H1 (cell line): ENCODE data around the gene CCDC183. TPM values are rescaled to one million over a fixed set of nuclear protein-coding genes. Genes with fewer than 3 reads are reported as not detected.

Experiments
- CBX8 ChIP-seq: fragments of 300-800, 300-1000 bp; sonication (generic); IDR thresholded peaks from 2 replicates; pipeline ENCODE4 v1.7.1; 2016; ENCODE audit warnings: low read depth, low read length, borderline replicate concordance
- CTCF ChIP-seq, 3 experiments: IDR thresholded peaks; 1 replicate in 2 of 3; 2 replicates in 1 of 3; pipeline versions ENCODE4 v1.5.1 to v1.6.1; 2011; ENCODE audit warnings: low read length in 3 of 3, mild to moderate bottlenecking in 3 of 3, inconsistent platforms in 2 of 3, low read depth in 1 of 3, moderate library complexity in 1 of 3; ENCODE audit not compliant: insufficient read depth in 1 of 3; ENCODE audit errors: control extremely low read depth in 1 of 3
- EGR1 ChIP-seq: IDR thresholded peaks from 2 replicates; pipeline ENCODE4 v1.6.1; 2011; ENCODE audit warnings: low read depth, low read length, borderline replicate concordance
- FOSL1 ChIP-seq: IDR thresholded peaks from 2 replicates; pipeline ENCODE4 v1.6.1; 2011; ENCODE audit warnings: mild to moderate bottlenecking, low read depth, low read length, moderate library complexity; ENCODE audit not compliant: insufficient read depth
- GTF2F1 ChIP-seq: IDR thresholded peaks from 2 replicates; pipeline ENCODE4 v1.6.1; 2012; ENCODE audit warnings: low read depth, low read length, improper control_type of control experiment, borderline replicate concordance
- KDM4A ChIP-seq: IDR thresholded peaks from one replicate; pipeline ENCODE4 v1.7.1; 2012; ENCODE audit warnings: low read depth, mild to moderate bottlenecking, moderate library complexity, low read length, inconsistent platforms; ENCODE audit not compliant: severe bottlenecking
- NANOG ChIP-seq: IDR thresholded peaks from 2 replicates; pipeline ENCODE4 v1.6.1; 2011; ENCODE audit warnings: low read length, low read depth, mild to moderate bottlenecking, inconsistent platforms; ENCODE audit not compliant: insufficient read depth, poor library complexity, severe bottlenecking
- PHF8 ChIP-seq: fragments of 200-600 bp; sonication (generic); conservative IDR thresholded peaks from 2 replicates; pipeline ENCODE4 v1.7.1; 2012; ENCODE audit warnings: low read depth, mild to moderate bottlenecking, inconsistent platforms, low read length, moderate library complexity
- POLR2A ChIP-seq, 2 experiments: IDR thresholded peaks; 1 replicate in 1 of 2; 2 replicates in 1 of 2; pipeline ENCODE4 v1.6.1; 2011; ENCODE audit warnings: low read depth in 2 of 2, low read length in 2 of 2, mild to moderate bottlenecking in 2 of 2; ENCODE audit errors: control extremely low read depth in 1 of 2
- RNF2 ChIP-seq: fragments of 200-900, 300-1000 bp; sonication (generic); IDR thresholded peaks from 2 replicates; pipeline ENCODE4 v1.7.1; 2016; ENCODE audit warnings: borderline replicate concordance, low read depth, mild to moderate bottlenecking, antibody characterized with exemption, low read length; ENCODE audit not compliant: poor library complexity, severe bottlenecking; ENCODE audit errors: missing control alignments
- RXRA ChIP-seq: IDR thresholded peaks from 2 replicates; pipeline ENCODE4 v1.6.1; 2011; ENCODE audit warnings: low read depth, mild to moderate bottlenecking, low read length, moderate library complexity; ENCODE audit not compliant: insufficient read depth
- TAF1 ChIP-seq: IDR thresholded peaks from 2 replicates; pipeline ENCODE4 v1.6.1; 2011; ENCODE audit warnings: mild to moderate bottlenecking, low read depth, low read length
- TAF7 ChIP-seq: optimal IDR thresholded peaks from 2 replicates; pipeline ENCODE3; 2011; ENCODE audit warnings: low read depth, mild to moderate bottlenecking, inconsistent platforms, low read length, moderate library complexity, borderline replicate concordance
- USF2 ChIP-seq: IDR thresholded peaks from 2 replicates; pipeline ENCODE4 v1.6.1; 2011; ENCODE audit warnings: low read length, improper control_type of control experiment
- polyA plus RNA-seq, 7 experiments: library from polyadenylated mRNA; depleted of rRNA in 3 of 7; stranded (reverse) in 5 of 7; unstranded in 2 of 7; fragments of >200 nt in 5 of 7; fragments of 200-250 nt in 2 of 7; gene quantifications; 1 replicate in 5 of 7; 2 replicates in 1 of 7; 4 replicates in 1 of 7; pipeline versions ENCODE4 v1.2.1 to v1.2.3, GENCODE V29; 2011 to 2013; ENCODE audit warnings: missing spikeins in 2 of 7, mixed read lengths in 2 of 7
- total RNA-seq: library from RNA; stranded (reverse); fragmentation: NEBNext Ultra II Directional; extraction: Animal tissue kit (Norgen Biotek cat#: 25700); gene quantifications from 2 replicates; pipeline ENCODE4 v1.2.1, GENCODE V29; 2021

Gene CCDC183
- total and polyA plus RNA-seq, 2 of the 8 experiments (the other 6 are each of a cell fraction or from before 2014, with no cell fraction given): 0.51 to 1.6 TPM

GRCh38 chr9:136807281-136808074, 11.3 kb downstream of the CCDC183 start, which contains the start of gene RABL6 (continued):
- no peak for TF ChIP-seq GTF2F1
- TF ChIP-seq POLR2A (IDR thresholded peaks at IDR 0.05; ENCODE audit: control extremely low read depth in 1 of 2, low read depth in 2 of 2, low read length in 2 of 2): peak in 1 of 2 experiments; percentile 74; a peak in 2 of 3 replicates
- peak; percentile 10 for TF ChIP-seq RNF2
- no peak for TF ChIP-seq USF2
- peak; percentile 83; the same call in 1 of the 2 replicates for TF ChIP-seq TAF1
- TF ChIP-seq FOSL1: 0 out of 2 replicates have a peak, but pooled peaks have one; percentile 57
- TF ChIP-seq CTCF (IDR thresholded peaks at IDR 0.05; ENCODE audit: control extremely low read depth in 1 of 3, insufficient read depth in 1 of 3, low read depth in 1 of 3, low read length in 3 of 3): no peak
- peak; percentile 78 for TF ChIP-seq KDM4A
- peak; percentile 86 for TF ChIP-seq PHF8
- TF ChIP-seq RXRA: no peak
- TF ChIP-seq NANOG: no peak
- peak; percentile 40 for TF ChIP-seq TAF7
- 0 out of 2 replicates have a peak, but pooled peaks have one; percentile 5 for TF ChIP-seq EGR1
- TF ChIP-seq CBX8: no peak
